ENCODE measurements around the gene DMRT2.

DMRT2 gene

GRCh38 chr9:1049641-1050040, 516 bp upstream of the DMRT2 start:
- ChIA-PET POLR2A (ENCODE audit: low non-redundant PET) (no interaction called here), CTCF (no interaction called here)
- no peak for TF ChIP-seq CTCF (conservative IDR thresholded peaks at IDR 0.05; ENCODE audit: low read depth)
- DNase-seq (ENCODE audit: low spot score), result no peak
- no peak overlapping the region for H3K27ac ChIP-seq

GRCh38 chr9:1051210-1051583, 1.0 kb downstream of the DMRT2 start:
- ChIA-PET CTCF (no interaction called here), POLR2A (ENCODE audit: low non-redundant PET) (no interaction called here)
- TF ChIP-seq CTCF (conservative IDR thresholded peaks at IDR 0.05; ENCODE audit: low read depth), result no peak
- no peak for DNase-seq (ENCODE audit: low spot score)
- no peak overlapping the region for H3K27ac ChIP-seq

GRCh38 chr9:1051584-1052275, 1.6 kb downstream of the DMRT2 start:
- CTCF ChIA-PET, result interaction anchor here (0.6 kb wide), 1 partner anchor 292 kb away, joined by 3 read pairs; no protein-coding TSS in a partner anchor
- no peak overlapping the region for H3K27ac ChIP-seq
- DNase-seq (ENCODE audit: low spot score), result no peak
- TF ChIP-seq CTCF (conservative IDR thresholded peaks at IDR 0.05; ENCODE audit: low read depth), result 0 out of 2 replicates have a peak, but pooled peaks have one; percentile 15
- POLR2A ChIA-PET (ENCODE audit: low non-redundant PET), result no interaction called here

GRCh38 chr9:1052365-1053281, 2.5 kb downstream of the DMRT2 start:
- CTCF ChIA-PET, result no interaction called here
- POLR2A ChIA-PET (ENCODE audit: low non-redundant PET), result no interaction called here
- no peak overlapping the region for H3K27ac ChIP-seq
- DNase-seq (ENCODE audit: low spot score), result no peak
- no peak for TF ChIP-seq CTCF (conservative IDR thresholded peaks at IDR 0.05; ENCODE audit: low read depth)

- no peak for TF ChIP-seq CTCF (conservative IDR thresholded peaks at IDR 0.05; ENCODE audit: low read depth)
- CTCF ChIA-PET, result no interaction called here
These were observed 3.1 kb downstream of the DMRT2 start for GRCh38 chr9:1053282-1053621.

GRCh38 chr9:1053986-1054425, 3.8 kb downstream of the DMRT2 start:
- no peak for TF ChIP-seq CTCF (conservative IDR thresholded peaks at IDR 0.05; ENCODE audit: low read depth)
- POLR2A ChIA-PET (ENCODE audit: low non-redundant PET), result no interaction called here
- no peak for DNase-seq (ENCODE audit: low spot score)
- CTCF ChIA-PET, result no interaction called here
- H3K27ac ChIP-seq, result no peak overlapping the region

More at GRCh38 chr9:1053282-1053621, 3.1 kb downstream of the DMRT2 start:
- no peak for DNase-seq (ENCODE audit: low spot score)
- H3K27ac ChIP-seq, result no peak overlapping the region
- POLR2A ChIA-PET (ENCODE audit: low non-redundant PET), result no interaction called here

All from RWPE1 (cell line).